Breast epithelium (tissue), 3 donors: ENCODE results near the gene PPP1R16B.

Source experiments
- CTCF ChIP-seq, 3 donors: fragments of 450-650 bp; IDR thresholded peaks; one replicate each; pipeline ENCODE4 v1.5.1; 2016 to 2017; ENCODE audit warnings: antibody characterized with exemption in 3 of 3, mild to moderate bottlenecking in 3 of 3, moderate library complexity in 3 of 3
- POLR2A ChIP-seq: fragments of 450-650 bp; IDR thresholded peaks from one replicate; pipeline ENCODE4 v1.6.1; 2016; ENCODE audit warnings: antibody characterized with exemption, mild to moderate bottlenecking, moderate library complexity
- POLR2AphosphoS5 ChIP-seq, 3 donors: sonication (generic); formaldehyde crosslinking; IDR thresholded peaks; one replicate each; pipeline ENCODE4 v1.6.1; 2017; ENCODE audit warnings: antibody characterized with exemption in 3 of 3

- TF ChIP-seq POLR2AphosphoS5 (IDR thresholded peaks at IDR 0.05) (no peak), CTCF (IDR thresholded peaks at IDR 0.05) (no peak), POLR2A (no peak)
Observed at GRCh38 chr20:38771621-38772020, 33.9 kb upstream of the PPP1R16B start.
